GM23338 (cell line): ENCODE data around the gene GAA. TPM values are rescaled to one million over a fixed set of nuclear protein-coding genes. Genes with fewer than 3 reads are reported as not detected.

Experiments
- ATAC-seq: fragments of 200-7000 bp; cut with Tn5 transposase; 3 replicates; pipeline ENCODE4 v1.9.1; 2020
- DNase-seq: peaks from one replicate; pipeline ENCODE4 v3.0.0-alpha.2; 2015; ENCODE audit warnings: low spot score
- H2AFZ ChIP-seq: fragments of 200-600 bp; sonication (generic); 2 replicates; pipeline ENCODE4 v1.8.0; 2016; ENCODE audit warnings: antibody characterized with exemption, mild to moderate bottlenecking, moderate library complexity
- H3F3A ChIP-seq: fragments of 200-600 bp; sonication (generic); replicated peaks from 2 replicates; pipeline ENCODE4 v1.8.0; 2017; ENCODE audit warnings: antibody characterized with exemption, mixed run types, low read depth
- H3K27ac ChIP-seq: fragments of 200-600 bp; sonication (generic); 2 replicates; pipeline ENCODE4 v1.6.1; 2016; ENCODE audit warnings: low read depth
- H3K27me3 ChIP-seq: fragments of 200-600 bp; sonication (generic); 2 replicates; pipeline ENCODE4 v1.8.0; 2016; ENCODE audit warnings: mild to moderate bottlenecking, mixed run types, moderate library complexity; ENCODE audit not compliant: insufficient read depth
- H3K36me3 ChIP-seq: fragments of 200-600 bp; sonication (generic); 2 replicates; pipeline ENCODE4 v1.8.0; 2016; ENCODE audit warnings: mild to moderate bottlenecking; ENCODE audit not compliant: insufficient read depth
- H3K4me1 ChIP-seq: fragments of 200-600 bp; sonication (generic); 2 replicates; pipeline ENCODE4 v1.8.0; 2016; ENCODE audit warnings: mild to moderate bottlenecking, moderate library complexity; ENCODE audit not compliant: insufficient read depth
- H3K4me2 ChIP-seq: fragments of 200-600 bp; sonication (generic); 2 replicates; pipeline ENCODE4 v1.7.1; 2017; ENCODE audit warnings: mixed run types
- H3K4me3 ChIP-seq: fragments of 200-600 bp; sonication (generic); 2 replicates; pipeline ENCODE4 v1.6.1; 2016; ENCODE audit warnings: mixed run types
- H3K79me2 ChIP-seq: fragments of 200-600 bp; sonication (generic); replicated peaks from 2 replicates; pipeline ENCODE4 v1.8.0; 2017; ENCODE audit warnings: mild to moderate bottlenecking; ENCODE audit not compliant: insufficient read depth
- H3K9me2 ChIP-seq: fragments of 200-600 bp; sonication (generic); 2 replicates; pipeline ENCODE4 v1.8.0; 2017; ENCODE audit not compliant: insufficient read depth
- H4K20me1 ChIP-seq: fragments of 200-600 bp; sonication (generic); replicated peaks from 2 replicates; pipeline ENCODE4 v1.8.0; 2017; ENCODE audit warnings: mild to moderate bottlenecking; ENCODE audit not compliant: insufficient read depth
- H3K27ac Mint-ChIP-seq: 2 replicates; pipeline ENCODE4 v1.8.0; 2020; ENCODE audit warnings: inconsistent platforms, mild to moderate bottlenecking, moderate library complexity, mixed read lengths
- H3K27me3 Mint-ChIP-seq: 3 replicates; pipeline ENCODE4 v1.8.0; 2022; ENCODE audit warnings: low read depth, mild to moderate bottlenecking, moderate library complexity, mixed read lengths, inconsistent platforms; ENCODE audit not compliant: insufficient read depth, poor library complexity
- H3K36me3 Mint-ChIP-seq: 3 replicates; pipeline ENCODE4 v1.8.0; 2021; ENCODE audit warnings: low read depth, mild to moderate bottlenecking, inconsistent platforms, moderate library complexity, mixed read lengths
- H3K4me1 Mint-ChIP-seq: 3 replicates; pipeline ENCODE4 v1.8.0; 2020; ENCODE audit warnings: mild to moderate bottlenecking, inconsistent platforms, mixed read lengths
- H3K4me3 Mint-ChIP-seq: 3 replicates; pipeline ENCODE4 v1.8.0; 2021; ENCODE audit warnings: moderate library complexity, mild to moderate bottlenecking, inconsistent platforms, mixed read lengths
- H3K9me3 Mint-ChIP-seq: 3 replicates; pipeline ENCODE4 v1.8.0; 2020; ENCODE audit warnings: moderate library complexity, mild to moderate bottlenecking, inconsistent platforms, mixed read lengths
- CREB1 ChIP-seq: fragments of 250-450 bp; sonication (Bioruptor Pico); IDR thresholded peaks from 2 replicates; pipeline ENCODE4 v1.5.0; 2020; ENCODE audit warnings: low read depth, mild to moderate bottlenecking, moderate library complexity
- EZH2 ChIP-seq: fragments of 200-600 bp; sonication (generic); IDR thresholded peaks from one replicate; pipeline ENCODE4 v1.8.0; 2017; ENCODE audit warnings: antibody characterized with exemption, mild to moderate bottlenecking, low read depth; ENCODE audit not compliant: unreplicated experiment
- EZH2phosphoT487 ChIP-seq: fragments of 200-600 bp; sonication (generic); IDR thresholded peaks from one replicate; pipeline ENCODE4 v1.8.1; 2018; ENCODE audit warnings: antibody characterized with exemption; ENCODE audit not compliant: unreplicated experiment
- JUNB ChIP-seq: IDR thresholded peaks from one replicate; pipeline ENCODE4 v1.6.1; 2016; ENCODE audit warnings: antibody characterized with exemption; ENCODE audit not compliant: unreplicated experiment
- NANOG ChIP-seq: IDR thresholded peaks from 2 replicates; pipeline ENCODE4 v1.6.1; 2016; ENCODE audit warnings: antibody characterized with exemption, borderline replicate concordance
- POLR2AphosphoS5 ChIP-seq: IDR thresholded peaks from 2 replicates; pipeline ENCODE4 v1.6.1; 2016; ENCODE audit warnings: antibody characterized with exemption, low read depth
- STAT1 ChIP-seq: IDR thresholded peaks from one replicate; pipeline ENCODE4 v1.6.1; 2016; ENCODE audit warnings: antibody characterized with exemption; ENCODE audit not compliant: unreplicated experiment
- ZNF114 ChIP-seq: fragments of 250-450 bp; sonication (Bioruptor Pico); IDR thresholded peaks from 2 replicates; pipeline ENCODE4 v1.5.0; 2020; ENCODE audit warnings: mild to moderate bottlenecking, moderate library complexity
- ZNF331 ChIP-seq: fragments of 250-450 bp; sonication (Bioruptor Pico); IDR thresholded peaks from 2 replicates; pipeline ENCODE4 v1.5.0; 2020; ENCODE audit warnings: low read depth, mild to moderate bottlenecking, moderate library complexity
- ZNF462 ChIP-seq: fragments of 250-450 bp; sonication (Bioruptor Pico); IDR thresholded peaks from 2 replicates; pipeline ENCODE4 v1.5.0; 2020; ENCODE audit warnings: mild to moderate bottlenecking, moderate library complexity
- polyA plus RNA-seq: library from polyadenylated mRNA; unstranded; fragments of >200 nt; fragmentation: Nextera tagmentation; extraction: Ambion mirVana; gene quantifications from 2 replicates; pipeline ENCODE4 v1.2.1, GENCODE V29; 2016
- total RNA-seq: library from RNA; depleted of rRNA; stranded (reverse); fragments of >200 nt; shearing (Covaris generic); gene quantifications from 2 replicates; pipeline ENCODE4 v1.2.3, GENCODE V29; 2014
- TF ChIP-seq, protein P1 (sequence below), 2 experiments: fragments of 200-600 bp in 1 of 2; sonication (generic) in 1 of 2; conservative IDR thresholded peaks; 2 replicates each; pipeline versions ENCODE4 v1.5.1 to v1.6.1; 2016 to 2017; ENCODE audit warnings: antibody characterized with exemption in 2 of 2, low read depth in 2 of 2, mild to moderate bottlenecking in 2 of 2, moderate library complexity in 1 of 2
- TF ChIP-seq, protein P2 (sequence below): IDR thresholded peaks from one replicate; pipeline ENCODE4 v1.6.1; 2018; ENCODE audit warnings: antibody characterized with exemption; ENCODE audit not compliant: unreplicated experiment
- TF ChIP-seq, protein P3 (sequence below): IDR thresholded peaks from 2 replicates; pipeline ENCODE4 v1.6.1; 2016; ENCODE audit warnings: antibody characterized with exemption

Gene GAA
- total and polyA plus RNA-seq, 2 experiments from 2014 or later: 72.5 to 98.1 TPM

DNA sequence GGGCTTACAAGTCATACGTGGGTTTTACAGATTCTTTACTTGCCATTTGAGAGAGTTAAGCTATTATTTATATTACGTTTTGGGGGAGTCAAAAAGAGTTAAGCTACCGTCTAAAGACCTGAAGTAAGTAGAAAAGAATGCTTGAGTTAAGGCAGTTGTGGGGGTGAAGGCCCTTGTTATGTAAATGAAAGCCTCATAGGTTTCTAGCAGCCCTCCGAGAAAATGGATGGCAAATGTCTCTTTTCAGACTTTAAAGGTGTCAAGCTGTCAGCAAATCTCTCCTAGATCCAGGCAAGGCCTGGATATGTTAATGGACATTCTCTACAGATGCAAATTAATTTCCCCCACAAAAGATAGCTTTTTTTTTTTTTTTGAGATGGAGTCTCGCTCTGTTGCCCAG, 52.8 kb downstream of the GAA start:
- peaks cover 14% of the 10 kb centered on the region for H3K27me3 Mint-ChIP-seq
- Histone ChIP-seq H3F3A (0 out of 2 replicates have a peak, but pooled peaks cover 5% of the 10 kb centered on the region), H3K4me1 (peaks cover 26% of the 10 kb centered on the region), H3K27me3 (peaks cover 8% of the 10 kb centered on the region), H2AFZ (no peak overlapping the region), H3K4me2 (peak overlapping the region; percentile 23), H3K9me2 (no peaks in the 10 kb centered on the region), H3K4me3 (no peak overlapping the region), H3K27ac (no peak overlapping the region), H3K36me3 (peaks cover 18% of the 10 kb centered on the region), H4K20me1 (0 out of 2 replicates have a peak, but pooled peaks cover 5% of the 10 kb centered on the region), H3K79me2 (peaks cover 5% of the 10 kb centered on the region)
- TF ChIP-seq, protein P1, sequence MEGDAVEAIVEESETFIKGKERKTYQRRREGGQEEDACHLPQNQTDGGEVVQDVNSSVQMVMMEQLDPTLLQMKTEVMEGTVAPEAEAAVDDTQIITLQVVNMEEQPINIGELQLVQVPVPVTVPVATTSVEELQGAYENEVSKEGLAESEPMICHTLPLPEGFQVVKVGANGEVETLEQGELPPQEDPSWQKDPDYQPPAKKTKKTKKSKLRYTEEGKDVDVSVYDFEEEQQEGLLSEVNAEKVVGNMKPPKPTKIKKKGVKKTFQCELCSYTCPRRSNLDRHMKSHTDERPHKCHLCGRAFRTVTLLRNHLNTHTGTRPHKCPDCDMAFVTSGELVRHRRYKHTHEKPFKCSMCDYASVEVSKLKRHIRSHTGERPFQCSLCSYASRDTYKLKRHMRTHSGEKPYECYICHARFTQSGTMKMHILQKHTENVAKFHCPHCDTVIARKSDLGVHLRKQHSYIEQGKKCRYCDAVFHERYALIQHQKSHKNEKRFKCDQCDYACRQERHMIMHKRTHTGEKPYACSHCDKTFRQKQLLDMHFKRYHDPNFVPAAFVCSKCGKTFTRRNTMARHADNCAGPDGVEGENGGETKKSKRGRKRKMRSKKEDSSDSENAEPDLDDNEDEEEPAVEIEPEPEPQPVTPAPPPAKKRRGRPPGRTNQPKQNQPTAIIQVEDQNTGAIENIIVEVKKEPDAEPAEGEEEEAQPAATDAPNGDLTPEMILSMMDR (conservative IDR thresholded peaks at IDR 0.05; ENCODE audit: low read depth in 2 of 2): no peak
- TF ChIP-seq NANOG: no peak
- TF ChIP-seq STAT1: no peak
- no peak for TF ChIP-seq ZNF114 (CRISPR knock-in tag)
- no peak for TF ChIP-seq POLR2AphosphoS5
- TF ChIP-seq, protein P2, sequence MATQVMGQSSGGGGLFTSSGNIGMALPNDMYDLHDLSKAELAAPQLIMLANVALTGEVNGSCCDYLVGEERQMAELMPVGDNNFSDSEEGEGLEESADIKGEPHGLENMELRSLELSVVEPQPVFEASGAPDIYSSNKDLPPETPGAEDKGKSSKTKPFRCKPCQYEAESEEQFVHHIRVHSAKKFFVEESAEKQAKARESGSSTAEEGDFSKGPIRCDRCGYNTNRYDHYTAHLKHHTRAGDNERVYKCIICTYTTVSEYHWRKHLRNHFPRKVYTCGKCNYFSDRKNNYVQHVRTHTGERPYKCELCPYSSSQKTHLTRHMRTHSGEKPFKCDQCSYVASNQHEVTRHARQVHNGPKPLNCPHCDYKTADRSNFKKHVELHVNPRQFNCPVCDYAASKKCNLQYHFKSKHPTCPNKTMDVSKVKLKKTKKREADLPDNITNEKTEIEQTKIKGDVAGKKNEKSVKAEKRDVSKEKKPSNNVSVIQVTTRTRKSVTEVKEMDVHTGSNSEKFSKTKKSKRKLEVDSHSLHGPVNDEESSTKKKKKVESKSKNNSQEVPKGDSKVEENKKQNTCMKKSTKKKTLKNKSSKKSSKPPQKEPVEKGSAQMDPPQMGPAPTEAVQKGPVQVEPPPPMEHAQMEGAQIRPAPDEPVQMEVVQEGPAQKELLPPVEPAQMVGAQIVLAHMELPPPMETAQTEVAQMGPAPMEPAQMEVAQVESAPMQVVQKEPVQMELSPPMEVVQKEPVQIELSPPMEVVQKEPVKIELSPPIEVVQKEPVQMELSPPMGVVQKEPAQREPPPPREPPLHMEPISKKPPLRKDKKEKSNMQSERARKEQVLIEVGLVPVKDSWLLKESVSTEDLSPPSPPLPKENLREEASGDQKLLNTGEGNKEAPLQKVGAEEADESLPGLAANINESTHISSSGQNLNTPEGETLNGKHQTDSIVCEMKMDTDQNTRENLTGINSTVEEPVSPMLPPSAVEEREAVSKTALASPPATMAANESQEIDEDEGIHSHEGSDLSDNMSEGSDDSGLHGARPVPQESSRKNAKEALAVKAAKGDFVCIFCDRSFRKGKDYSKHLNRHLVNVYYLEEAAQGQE: no peak
- no peak for TF ChIP-seq ZNF331 (CRISPR knock-in tag)
- TF ChIP-seq ZNF462 (CRISPR knock-in tag): no peak
- TF ChIP-seq EZH2: no peak
- TF ChIP-seq, protein P3, sequence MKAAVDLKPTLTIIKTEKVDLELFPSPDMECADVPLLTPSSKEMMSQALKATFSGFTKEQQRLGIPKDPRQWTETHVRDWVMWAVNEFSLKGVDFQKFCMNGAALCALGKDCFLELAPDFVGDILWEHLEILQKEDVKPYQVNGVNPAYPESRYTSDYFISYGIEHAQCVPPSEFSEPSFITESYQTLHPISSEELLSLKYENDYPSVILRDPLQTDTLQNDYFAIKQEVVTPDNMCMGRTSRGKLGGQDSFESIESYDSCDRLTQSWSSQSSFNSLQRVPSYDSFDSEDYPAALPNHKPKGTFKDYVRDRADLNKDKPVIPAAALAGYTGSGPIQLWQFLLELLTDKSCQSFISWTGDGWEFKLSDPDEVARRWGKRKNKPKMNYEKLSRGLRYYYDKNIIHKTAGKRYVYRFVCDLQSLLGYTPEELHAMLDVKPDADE: no peak
- TF ChIP-seq JUNB: no peak
- no peak for TF ChIP-seq EZH2phosphoT487
- no peak for TF ChIP-seq CREB1
- DNase-seq: peak; percentile 70
- peaks cover 36% of the 10 kb centered on the region for H3K4me1 Mint-ChIP-seq
- peak; percentile 88 for ATAC-seq
- peaks cover 41% of the 10 kb centered on the region for H3K9me3 Mint-ChIP-seq
- H3K27ac Mint-ChIP-seq: peak overlapping the region; percentile 54; the same call in 1 of the 2 replicates
- peaks cover 31% of the 10 kb centered on the region for H3K36me3 Mint-ChIP-seq
- H3K4me3 Mint-ChIP-seq: peak overlapping the region; percentile 41
